Measurements from ENCODE around the gene MSL1.

GRCh38 chr17:40105861-40106759 is 15.7 kb upstream of the MSL1 start:
- TF ChIP-seq CTCF (conservative IDR thresholded peaks at IDR 0.05 in 1 of 2, IDR thresholded peaks at IDR 0.05 in 1 of 2; ENCODE audit: extremely low read depth in 1 of 2, insufficient read depth in 1 of 2, low read depth in 1 of 2, low read length in 2 of 2) = no peak
- no peak for TF ChIP-seq EZH2 (IDR thresholded peaks at IDR 0.05; ENCODE audit: borderline replicate concordance, low read length)

Data from mammary epithelial cell (primary cell).